ENCODE measurements around the gene TCF12. TPM values are rescaled to one million over a fixed set of nuclear protein-coding genes. Genes with fewer than 3 reads are reported as not detected.
A peak's percentile ranks its signal among the peaks of the same experiment; 100 is the strongest.

Gene TCF12
- total RNA-seq, 1 donor from 2014 or later: 48.4 TPM

- ATAC-seq (peak; percentile 80), DNase-seq (no peak)
- intact Hi-C loops (cut with micrococcal nuclease): no loop called here
Measured at GRCh38 chr15:57245130-57245529, 326.7 kb downstream of the TCF12 start.

DNA sequence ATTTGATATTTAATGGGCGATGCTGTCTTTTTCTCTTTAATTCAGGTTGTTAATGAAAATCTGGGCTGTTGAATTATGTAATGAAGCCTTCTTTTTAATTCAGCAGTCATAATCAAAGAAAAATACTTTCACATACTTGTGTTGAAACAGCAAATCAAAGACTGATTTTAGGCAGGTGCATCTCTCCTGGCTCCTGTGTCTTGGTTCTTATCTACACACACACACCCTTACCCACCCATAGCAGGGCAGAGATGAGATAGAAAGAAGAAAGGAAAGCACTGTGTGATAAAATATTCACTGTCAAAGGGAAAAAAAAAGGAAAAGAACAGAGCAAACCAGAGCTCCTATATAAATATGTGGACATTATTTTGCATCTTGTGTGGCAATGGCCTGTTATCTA lies 327.3 kb downstream of the TCF12 start:
- intact Hi-C loops (cut with micrococcal nuclease): no loop called here
- ATAC-seq (no peak), DNase-seq (no peak)

GRCh38 chr15:57248074-57248473 lies 329.6 kb downstream of the TCF12 start:
- ATAC-seq (peak; percentile 29), DNase-seq (no peak)
- intact Hi-C loops (cut with micrococcal nuclease): no loop called here

DNA sequence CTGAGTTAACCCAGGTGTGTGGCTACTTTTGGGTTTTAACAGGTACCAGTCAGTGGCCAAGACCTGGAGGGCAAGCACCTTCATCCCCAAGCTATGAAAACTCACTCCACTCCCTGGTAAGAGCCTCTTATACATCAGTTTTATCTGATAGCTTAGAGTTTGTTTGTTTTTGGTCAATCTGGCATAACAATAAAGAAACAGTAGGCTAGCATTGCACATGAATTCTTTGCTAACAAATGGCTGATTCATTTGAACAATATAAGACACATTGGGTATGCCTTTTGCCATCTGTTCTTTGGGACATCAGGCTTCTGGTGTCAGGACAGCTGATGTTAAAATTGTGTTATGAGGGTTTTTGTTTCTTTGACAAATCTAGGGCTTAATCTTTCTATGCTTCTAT lies 332.9 kb downstream of the TCF12 start:
- ATAC-seq: no peak
- intact Hi-C loops (cut with micrococcal nuclease): no loop called here

DNA sequence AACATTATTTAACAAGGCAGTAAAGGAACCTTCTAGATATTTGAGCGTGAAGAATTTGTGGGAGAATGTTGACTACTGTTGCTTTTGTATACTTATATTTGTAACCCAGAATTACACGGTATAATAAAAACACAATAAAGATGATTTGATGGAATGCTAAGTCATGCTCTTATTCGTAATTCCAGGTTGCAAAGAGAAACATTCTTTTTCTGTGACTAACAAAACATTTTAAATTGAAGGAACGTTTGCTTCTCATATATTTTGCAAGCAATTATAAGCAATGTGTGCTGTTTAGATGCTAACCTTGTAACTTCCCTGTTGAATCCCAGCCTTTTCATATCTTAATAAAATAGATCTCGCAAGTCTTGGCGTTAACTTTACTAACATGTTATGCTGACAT lies 333.5 kb downstream of the TCF12 start:
- no peak for ATAC-seq
- no peak for DNase-seq
- intact Hi-C loops (cut with micrococcal nuclease): no loop called here

More for the DNA sequence above, 332.9 kb downstream of the TCF12 start:
- no peak for DNase-seq

DNA sequence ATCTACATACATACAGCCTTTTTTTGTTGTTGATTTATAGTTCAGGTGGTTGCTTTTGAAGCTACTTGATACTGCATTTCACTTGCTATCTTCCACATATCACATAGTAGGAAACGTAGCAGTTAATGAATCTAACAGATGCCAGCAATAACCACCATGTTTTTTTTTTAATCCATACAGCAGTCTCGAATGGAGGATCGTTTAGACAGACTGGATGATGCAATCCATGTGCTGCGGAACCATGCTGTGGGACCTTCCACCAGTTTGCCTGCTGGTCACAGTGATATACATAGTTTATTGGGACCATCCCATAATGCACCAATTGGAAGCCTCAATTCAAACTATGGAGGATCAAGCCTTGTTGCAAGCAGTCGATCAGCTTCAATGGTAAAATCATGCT lies 334.6 kb downstream of the TCF12 start:
- no peak for ATAC-seq
- no peak for DNase-seq
- intact Hi-C loops (cut with micrococcal nuclease): no loop called here

GRCh38 chr15:57253500-57253899 lies 335.1 kb downstream of the TCF12 start:
- DNase-seq (no peak), ATAC-seq (no peak)
- intact Hi-C loops (cut with micrococcal nuclease): no loop called here

- ATAC-seq (peak; percentile 28), DNase-seq (no peak)
- intact Hi-C loops (cut with micrococcal nuclease): no loop called here
Measured at GRCh38 chr15:57255751-57256341, 337.4 kb downstream of the TCF12 start.

DNA sequence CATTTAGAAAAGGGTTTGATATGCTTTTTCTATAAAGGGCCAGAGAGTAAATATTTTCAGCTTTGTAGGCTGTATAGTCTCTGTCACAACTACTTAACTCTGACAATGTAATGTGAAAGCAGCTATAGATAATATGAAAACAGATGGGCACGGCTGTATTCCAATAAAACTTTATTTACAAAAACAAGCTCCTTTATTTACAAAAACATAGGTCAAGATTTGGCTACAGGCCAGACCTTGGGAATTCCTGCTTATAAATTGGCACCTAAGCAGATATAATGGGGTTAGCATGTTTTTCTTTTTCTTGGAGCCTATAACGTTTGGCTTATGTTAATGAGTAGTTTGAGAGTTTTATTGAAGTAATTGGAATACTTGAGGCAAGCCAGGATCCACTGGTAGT lies 338.5 kb downstream of the TCF12 start:
- ATAC-seq: no peak
- no peak for DNase-seq
- intact Hi-C loops (cut with micrococcal nuclease): no loop called here

GRCh38 chr15:57259568-57260040 lies 341.2 kb downstream of the TCF12 start:
- intact Hi-C loops (cut with micrococcal nuclease): no loop called here
- ATAC-seq: no peak
- DNase-seq: no peak

DNA sequence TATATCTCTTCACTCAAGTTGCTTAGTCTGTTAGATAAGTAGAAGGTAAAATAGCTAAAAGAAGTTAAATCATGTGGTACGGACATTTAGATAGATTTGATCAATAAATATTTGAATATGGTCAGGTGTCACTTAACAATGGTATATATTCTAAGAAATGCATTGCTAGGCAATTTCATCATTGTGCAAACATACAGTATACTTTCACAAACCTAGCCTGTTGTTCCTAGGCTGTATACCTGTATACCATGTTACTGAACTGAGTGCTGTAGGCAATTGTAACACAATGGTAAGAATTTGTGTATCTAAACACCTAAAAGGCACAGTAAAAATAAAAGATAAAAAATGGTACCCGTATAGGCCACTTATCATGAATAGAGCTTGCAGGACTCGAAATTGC lies 345.1 kb downstream of the TCF12 start:
- no peak for ATAC-seq

DNA sequence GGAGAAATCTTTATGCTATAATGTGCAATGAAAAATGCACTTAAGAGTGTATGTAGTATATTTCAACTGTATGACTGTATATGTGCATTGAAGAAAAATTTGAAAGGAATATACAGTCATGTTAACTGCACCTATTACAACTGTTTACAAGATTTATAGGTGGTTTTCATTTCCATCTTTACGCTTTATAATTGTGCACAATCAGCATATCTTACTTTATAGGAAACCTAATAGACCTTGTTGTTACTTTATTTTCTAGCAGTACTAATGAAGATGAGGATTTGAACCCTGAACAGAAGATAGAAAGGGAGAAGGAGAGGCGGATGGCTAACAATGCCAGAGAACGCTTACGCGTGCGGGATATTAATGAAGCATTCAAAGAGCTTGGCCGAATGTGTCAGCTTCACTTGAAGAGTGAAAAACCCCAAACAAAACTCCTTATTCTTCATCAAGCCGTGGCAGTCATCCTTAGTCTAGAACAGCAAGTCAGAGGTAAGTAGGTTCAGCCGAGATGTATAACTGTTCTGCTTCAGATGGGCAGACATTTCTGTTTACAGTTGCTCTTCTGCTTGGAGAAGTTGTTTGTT lies 354.4 kb downstream of the TCF12 start:
- intact Hi-C loops (cut with micrococcal nuclease): no loop called here
- DNase-seq (no peak), ATAC-seq (no peak)

More for the DNA sequence above, 345.1 kb downstream of the TCF12 start:
- DNase-seq: no peak
- intact Hi-C loops (cut with micrococcal nuclease): no loop called here

- intact Hi-C loops (cut with micrococcal nuclease): no loop called here
- no peak for DNase-seq
- ATAC-seq: no peak
Measured at GRCh38 chr15:57273402-57273801, 355.0 kb downstream of the TCF12 start.

DNA sequence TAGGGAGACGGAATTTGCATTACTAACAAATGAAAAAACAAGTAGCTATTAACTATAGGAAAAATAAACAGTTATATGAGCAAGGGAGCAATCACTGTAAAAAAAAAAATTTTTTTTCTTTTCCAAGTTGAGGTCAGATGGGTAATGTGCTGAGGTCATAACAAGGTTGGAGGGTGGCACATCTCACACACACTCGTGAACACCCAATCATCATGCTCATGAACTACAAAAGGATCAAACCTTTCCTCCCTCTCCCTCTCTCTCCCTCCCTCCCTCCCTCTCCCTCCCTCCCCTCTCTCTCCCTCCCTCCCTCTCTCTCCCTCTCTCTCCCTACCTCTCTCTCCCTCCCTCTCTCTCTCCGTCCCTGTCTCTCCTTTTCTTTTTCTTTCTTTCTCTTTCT lies 360.0 kb downstream of the TCF12 start:
- intact Hi-C loops (cut with micrococcal nuclease): no loop called here
- DNase-seq (no peak), ATAC-seq (no peak)

DNA sequence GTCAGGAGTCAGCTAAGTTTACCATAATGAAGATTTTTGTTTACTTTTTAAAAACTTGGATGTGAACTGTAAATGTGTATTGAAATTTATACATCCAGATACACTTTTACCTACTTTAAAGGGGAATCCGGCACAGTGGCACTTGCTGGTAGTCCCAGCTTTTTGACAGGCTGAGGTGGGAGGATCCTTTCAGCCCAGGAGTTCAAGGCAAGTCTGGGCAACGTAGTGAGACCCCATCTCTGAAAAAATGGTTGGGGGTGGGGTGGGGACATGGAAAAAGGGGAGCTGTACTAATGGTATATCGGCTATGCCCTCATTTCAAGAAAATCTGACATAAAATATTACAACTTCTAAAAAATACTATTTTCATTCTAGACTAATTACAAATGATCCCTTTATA lies 362.0 kb downstream of the TCF12 start:
- ATAC-seq: no peak
- DNase-seq: no peak
- intact Hi-C loops (cut with micrococcal nuclease): no loop called here

GRCh38 chr15:57281321-57281720 lies 362.9 kb downstream of the TCF12 start:
- no peak for ATAC-seq
- no peak for DNase-seq
- intact Hi-C loops (cut with micrococcal nuclease): no loop called here

GRCh38 chr15:57282686-57283085 lies 364.2 kb downstream of the TCF12 start:
- ATAC-seq (no peak), DNase-seq (no peak)
- intact Hi-C loops (cut with micrococcal nuclease): no loop called here

- DNase-seq: no peak
- ATAC-seq: no peak
- intact Hi-C loops (cut with micrococcal nuclease): no loop called here
Measured at GRCh38 chr15:57283774-57284503, 365.5 kb downstream of the TCF12 start.

GRCh38 chr15:57284535-57284934 lies 366.1 kb downstream of the TCF12 start:
- no peak for DNase-seq
- ATAC-seq: no peak
- intact Hi-C loops (cut with micrococcal nuclease): no loop called here

GRCh38 chr15:57285386-57285785 lies 366.9 kb downstream of the TCF12 start:
- intact Hi-C loops (cut with micrococcal nuclease): no loop called here
- DNase-seq (no peak), ATAC-seq (no peak)
